NOMO-1 treated with DMSO at 0.1 percent for 48 hours (cell line): ENCODE measurements around the gene DYDC2.
"Not testable (repeated sequence)": the region's sequence is repeated elsewhere in the genome, so short reads cannot be mapped to it uniquely, and the experiment has no call there.

Source experiments
- DNase-seq: peaks from one replicate; lab custom pipeline; 2025; ENCODE audit not compliant: unreplicated experiment; lab: John Stamatoyannopoulos, UW

DYDC2 gene

GRCh38 chr10:80356563-80356988 lies at the start of gene DYDC2, which contains the start of gene DYDC1:
TSS of gene DYDC2 (plus strand) at chr10:80356781. CDS start at chr10:80362444, 5,663 bp downstream.
TSS of gene DYDC1 (minus strand) at chr10:80356755. CDS start at chr10:80352601, 4,154 bp downstream.
- peak; percentile 61 for DNase-seq

- no peak for DNase-seq
Measured at GRCh38 chr10:80313523-80313922, 43.1 kb upstream of the DYDC2 start.

- DNase-seq: no peak
Measured at GRCh38 chr10:80315391-80315790, 41.2 kb upstream of the DYDC2 start.

- no peak for DNase-seq
Measured at GRCh38 chr10:80318742-80319141, 37.8 kb upstream of the DYDC2 start.

GRCh38 chr10:80319318-80319717 lies 37.3 kb upstream of the DYDC2 start:
- no peak for DNase-seq

- no peak for DNase-seq
Measured at GRCh38 chr10:80319725-80320290, 36.8 kb upstream of the DYDC2 start.

- no peak for DNase-seq
Measured at GRCh38 chr10:80320377-80320776, 36.2 kb upstream of the DYDC2 start.

- DNase-seq: no peak
Measured at GRCh38 chr10:80321183-80321582, 35.4 kb upstream of the DYDC2 start.

- no peak for DNase-seq
Measured at GRCh38 chr10:80322158-80322557, 34.4 kb upstream of the DYDC2 start.

GRCh38 chr10:80322711-80323110 lies 33.9 kb upstream of the DYDC2 start:
- DNase-seq: no peak

GRCh38 chr10:80323311-80323710 lies 33.3 kb upstream of the DYDC2 start:
- no peak for DNase-seq

- DNase-seq: no peak
Measured at GRCh38 chr10:80324086-80324485, 32.5 kb upstream of the DYDC2 start.

- no peak for DNase-seq
Measured at GRCh38 chr10:80324891-80325364, 31.7 kb upstream of the DYDC2 start.

GRCh38 chr10:80333983-80334382 lies 22.6 kb upstream of the DYDC2 start:
- DNase-seq: no peak

GRCh38 chr10:80344276-80344675 lies 12.3 kb upstream of the DYDC2 start:
- no peak for DNase-seq

GRCh38 chr10:80344912-80345311 lies 11.7 kb upstream of the DYDC2 start:
- DNase-seq: no peak

GRCh38 chr10:80350251-80350650 lies 6.3 kb upstream of the DYDC2 start:
- DNase-seq: no peak

GRCh38 chr10:80351220-80351619 lies 5.4 kb upstream of the DYDC2 start:
- no peak for DNase-seq

- no peak for DNase-seq
Measured at GRCh38 chr10:80356989-80357850, 639 bp downstream of the DYDC2 start.

GRCh38 chr10:80357851-80358125 lies 1.2 kb downstream of the DYDC2 start:
- no peak for DNase-seq

- DNase-seq: not testable (repeated sequence)
Measured at GRCh38 chr10:80358925-80359324, 2.3 kb downstream of the DYDC2 start.

GRCh38 chr10:80359644-80360043 lies 3.1 kb downstream of the DYDC2 start:
- DNase-seq: no peak
